Measurements from ENCODE around the gene CABP7. TPM values are rescaled to one million over a fixed set of nuclear protein-coding genes. Genes with fewer than 3 reads are reported as not detected.

The CABP7 gene
- total RNA-seq, 4 donors from 2014 or later = 0.20 TPM; not detected in 3

DNA sequence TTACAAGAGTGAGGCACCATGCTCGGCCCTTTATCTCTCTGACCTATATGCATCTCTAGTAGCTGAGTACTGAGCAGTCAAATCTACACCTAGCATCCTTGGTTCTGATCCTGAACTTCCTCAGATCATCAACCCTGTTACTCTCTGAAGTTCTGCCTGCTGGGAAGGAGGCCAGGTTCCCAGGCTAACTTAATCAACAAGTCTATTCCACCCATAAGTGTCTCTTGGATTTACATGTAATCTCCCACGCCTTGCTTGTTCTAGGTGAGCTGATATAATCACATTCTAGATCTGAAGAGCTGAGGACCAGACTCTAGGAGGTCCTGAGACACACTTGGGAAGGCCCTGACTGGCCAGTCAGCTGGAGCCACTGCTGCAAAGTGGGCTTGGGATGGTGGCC lies 22.1 kb downstream of the CABP7 start:
- WGBS, 2 donors = 88 to 95% methylated on average over 2 of the region's 2 CpGs
- Histone ChIP-seq H3K27ac (no peak overlapping the region), H3K4me1 (peaks cover 0 to 3% (median 0%) of the 10 kb centered on the region in 4 donors), H3K9me3 (no peaks in the 10 kb centered on the region), H3K27me3 (no peaks in the 10 kb centered on the region), H3K36me3 (peaks cover 0 to 100% (median 3%) of the 10 kb centered on the region in 3 donors), H3K4me3 (no peak overlapping the region)
- TF ChIP-seq POLR2A (IDR thresholded peaks at IDR 0.05) (no peak), EP300 (IDR thresholded peaks at IDR 0.05) (no peak)
- DNase-seq (ENCODE audit: low spot score in 2 of 2) = no peak

DNA sequence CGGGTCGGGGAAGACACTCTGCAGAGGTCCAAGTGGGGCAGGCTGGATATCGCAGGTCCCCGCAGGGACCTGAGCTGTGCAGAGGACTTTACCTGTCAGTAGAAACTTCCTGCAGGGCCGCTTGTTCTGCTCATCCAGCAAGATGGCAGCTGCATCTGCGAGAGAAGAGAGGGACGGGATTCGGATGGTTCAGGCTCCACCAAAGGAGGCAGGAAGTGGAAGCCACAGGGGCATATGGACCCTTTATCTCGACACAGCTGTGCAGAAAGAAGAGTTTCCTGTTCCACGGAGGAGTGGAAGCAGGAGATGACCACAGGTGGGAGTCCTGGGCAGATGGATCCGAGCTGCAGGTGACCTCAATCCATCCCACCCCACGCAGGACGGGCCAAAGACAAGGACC lies 22.5 kb downstream of the CABP7 start:
- Histone ChIP-seq H3K27me3 (no peaks in the 10 kb centered on the region), H3K9me3 (no peaks in the 10 kb centered on the region), H3K36me3 (peaks cover under 1 to 100% (median 3%) of the 10 kb centered on the region in 3 donors), H3K27ac (no peak overlapping the region), H3K4me1 (peaks cover 0 to 3% (median 0%) of the 10 kb centered on the region in 4 donors), H3K4me3 (no peak overlapping the region)
- DNase-seq (ENCODE audit: low spot score in 2 of 2) = no peak
- TF ChIP-seq POLR2A (IDR thresholded peaks at IDR 0.05) = no peak
- TF ChIP-seq EP300 (IDR thresholded peaks at IDR 0.05) = no peak
- WGBS, 2 donors = 85 to 89% methylated on average over 13 of the region's 13 CpGs

DNA sequence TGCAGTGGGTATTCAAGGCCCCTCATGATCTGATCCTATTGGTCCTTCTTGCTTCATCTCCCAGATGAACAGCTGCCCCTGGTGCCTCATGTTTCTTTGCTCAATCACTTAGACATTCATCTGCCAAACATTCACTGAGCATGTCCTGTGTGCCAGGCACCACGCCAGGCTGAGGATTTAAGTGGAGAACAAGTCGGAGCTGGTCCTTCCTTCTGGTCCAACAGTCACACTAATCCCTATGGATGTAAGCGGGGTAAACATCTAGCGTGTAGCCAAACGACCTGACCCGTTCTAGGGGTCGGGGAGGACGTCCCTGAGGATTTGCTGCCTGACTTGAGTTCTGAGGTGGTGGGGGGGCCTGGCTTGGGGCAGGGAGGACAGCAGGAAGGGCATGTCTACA lies 25.1 kb downstream of the CABP7 start:
- Histone ChIP-seq H3K4me1 (peaks cover 0 to 3% (median 0%) of the 10 kb centered on the region in 4 donors), H3K27ac (no peak overlapping the region), H3K27me3 (no peaks in the 10 kb centered on the region), H3K9me3 (no peaks in the 10 kb centered on the region), H3K36me3 (peaks cover 3 to 98% (median 9%) of the 10 kb centered on the region in 3 donors), H3K4me3 (no peak overlapping the region)
- 59 to 64% methylated on average over 8 of the region's 8 CpGs for WGBS, 2 donors
- no peak for TF ChIP-seq POLR2A (IDR thresholded peaks at IDR 0.05)
- DNase-seq (ENCODE audit: low spot score in 2 of 2) = peak in 1 of 2 donors; percentile 14

DNA sequence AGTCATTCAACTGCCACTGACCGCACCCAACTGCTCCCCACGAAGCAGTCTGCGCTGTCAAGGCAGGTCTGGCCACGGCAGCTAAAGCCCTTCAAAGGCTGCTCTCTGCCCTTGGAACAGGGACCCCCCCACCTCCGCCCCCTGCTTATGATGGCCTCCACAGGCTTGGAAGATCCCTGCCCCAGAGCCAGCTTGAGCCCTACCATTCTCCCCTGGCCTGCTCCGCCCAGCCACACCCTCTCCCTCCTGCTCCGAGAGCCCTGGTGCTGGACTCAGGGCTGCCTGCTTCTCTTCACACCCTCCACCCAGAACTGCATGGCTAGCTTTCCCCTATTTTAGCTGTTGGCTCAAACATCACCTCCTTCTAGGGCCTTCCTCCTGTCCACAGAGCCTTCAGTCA lies 28.0 kb downstream of the CABP7 start:
- no peaks in the 10 kb centered on the region for H3K27me3 ChIP-seq
- peaks cover 0 to 3% (median 0%) of the 10 kb centered on the region in 4 donors for H3K4me1 ChIP-seq
- H3K4me3 ChIP-seq = no peak overlapping the region
- TF ChIP-seq EP300 (IDR thresholded peaks at IDR 0.05) (no peak), POLR2A (IDR thresholded peaks at IDR 0.05) (no peak)
- TF ChIP-seq, protein P1, sequence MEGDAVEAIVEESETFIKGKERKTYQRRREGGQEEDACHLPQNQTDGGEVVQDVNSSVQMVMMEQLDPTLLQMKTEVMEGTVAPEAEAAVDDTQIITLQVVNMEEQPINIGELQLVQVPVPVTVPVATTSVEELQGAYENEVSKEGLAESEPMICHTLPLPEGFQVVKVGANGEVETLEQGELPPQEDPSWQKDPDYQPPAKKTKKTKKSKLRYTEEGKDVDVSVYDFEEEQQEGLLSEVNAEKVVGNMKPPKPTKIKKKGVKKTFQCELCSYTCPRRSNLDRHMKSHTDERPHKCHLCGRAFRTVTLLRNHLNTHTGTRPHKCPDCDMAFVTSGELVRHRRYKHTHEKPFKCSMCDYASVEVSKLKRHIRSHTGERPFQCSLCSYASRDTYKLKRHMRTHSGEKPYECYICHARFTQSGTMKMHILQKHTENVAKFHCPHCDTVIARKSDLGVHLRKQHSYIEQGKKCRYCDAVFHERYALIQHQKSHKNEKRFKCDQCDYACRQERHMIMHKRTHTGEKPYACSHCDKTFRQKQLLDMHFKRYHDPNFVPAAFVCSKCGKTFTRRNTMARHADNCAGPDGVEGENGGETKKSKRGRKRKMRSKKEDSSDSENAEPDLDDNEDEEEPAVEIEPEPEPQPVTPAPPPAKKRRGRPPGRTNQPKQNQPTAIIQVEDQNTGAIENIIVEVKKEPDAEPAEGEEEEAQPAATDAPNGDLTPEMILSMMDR (IDR thresholded peaks at IDR 0.05) = no peak
- 87 to 92% methylated on average over 7 of the region's 7 CpGs for WGBS, 2 donors
- no peaks in the 10 kb centered on the region for H3K9me3 ChIP-seq
- peaks cover 6 to 88% (median 9%) of the 10 kb centered on the region in 3 donors for H3K36me3 ChIP-seq
- no peak for DNase-seq (ENCODE audit: low spot score in 2 of 2)
- no peak overlapping the region for H3K27ac ChIP-seq

DNA sequence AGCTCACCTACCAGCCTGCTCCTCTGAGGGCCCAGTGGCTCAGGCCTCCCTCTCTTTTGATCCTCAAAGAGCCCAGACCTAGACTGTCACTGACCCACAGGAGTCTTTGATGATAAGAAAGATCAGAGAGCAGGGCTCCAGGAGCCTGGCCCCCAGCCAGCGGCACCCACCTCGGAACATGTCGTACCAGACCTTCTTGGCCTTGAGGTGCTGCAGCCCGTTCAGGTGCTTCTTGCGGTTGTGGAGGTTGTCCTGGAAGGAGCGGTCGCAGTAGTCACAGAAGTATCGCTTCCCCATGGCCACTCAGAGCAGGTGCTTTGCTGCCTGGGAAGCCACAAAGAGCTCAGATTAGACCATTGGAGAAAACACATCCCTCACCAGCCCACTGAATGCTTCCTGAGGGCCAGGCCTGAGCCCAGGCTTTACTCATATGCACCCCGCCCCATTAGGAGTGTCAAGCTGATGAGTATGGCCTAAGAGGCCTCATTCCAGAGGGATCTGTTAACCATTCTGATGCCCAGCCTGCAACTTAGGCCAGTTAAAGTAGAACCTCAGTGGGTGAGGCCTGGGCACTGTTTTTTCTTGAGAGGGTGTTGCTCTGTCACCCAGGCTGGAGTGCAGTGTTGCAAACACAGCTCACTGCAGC lies 28.6 kb downstream of the CABP7 start:
- no peak for DNase-seq (ENCODE audit: low spot score in 2 of 2)
- Histone ChIP-seq H3K4me1 (peaks cover 0 to 3% (median 0%) of the 10 kb centered on the region in 4 donors), H3K4me3 (no peak overlapping the region), H3K9me3 (no peaks in the 10 kb centered on the region), H3K27me3 (no peaks in the 10 kb centered on the region), H3K36me3 (peaks cover 6 to 88% (median 9%) of the 10 kb centered on the region in 3 donors), H3K27ac (no peak overlapping the region)
- WGBS, 2 donors = 91 to 93% methylated on average over 9 of the region's 9 CpGs
- TF ChIP-seq EP300 (IDR thresholded peaks at IDR 0.05) (no peak), POLR2A (IDR thresholded peaks at IDR 0.05) (no peak)
- TF ChIP-seq, protein P1 (IDR thresholded peaks at IDR 0.05) = no peak

DNA sequence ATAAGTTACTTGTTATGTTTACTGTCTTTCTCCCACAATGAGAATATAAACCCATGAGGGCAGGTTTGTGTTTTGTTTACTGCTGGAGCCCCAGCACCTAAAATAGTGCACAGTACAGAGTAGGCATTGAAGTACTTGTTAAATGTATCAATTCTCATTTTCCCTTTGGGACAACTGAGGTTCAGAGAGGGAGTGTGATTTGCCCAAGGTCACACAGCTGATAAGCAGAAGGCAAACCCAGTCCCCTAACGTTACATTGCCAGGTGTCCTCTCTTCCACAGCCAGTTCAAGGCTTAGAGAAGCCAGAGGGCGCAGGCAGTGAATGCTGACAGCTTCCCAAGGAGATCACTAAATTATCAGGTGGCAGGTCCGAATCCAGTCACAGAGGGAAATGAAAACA lies 30.2 kb downstream of the CABP7 start:
- Histone ChIP-seq H3K9me3 (no peaks in the 10 kb centered on the region), H3K36me3 (peaks cover 3 to 85% (median 9%) of the 10 kb centered on the region in 3 donors), H3K27ac (no peak overlapping the region), H3K4me3 (no peak overlapping the region), H3K27me3 (no peaks in the 10 kb centered on the region), H3K4me1 (peaks cover 0 to 2% (median 0%) of the 10 kb centered on the region in 4 donors)
- 88 to 89% methylated on average over 2 to 3 of the region's 3 CpGs for WGBS, 2 donors
- DNase-seq (ENCODE audit: low spot score in 2 of 2) = no peak
- TF ChIP-seq, protein P1 (IDR thresholded peaks at IDR 0.05) = no peak

Measured in tibial nerve (tissue), 4 donors.